ENCODE results near the gene ZSCAN22.
A peak's percentile ranks its signal among the peaks of the same experiment; 100 is the strongest.

ZSCAN22 gene

DNA sequence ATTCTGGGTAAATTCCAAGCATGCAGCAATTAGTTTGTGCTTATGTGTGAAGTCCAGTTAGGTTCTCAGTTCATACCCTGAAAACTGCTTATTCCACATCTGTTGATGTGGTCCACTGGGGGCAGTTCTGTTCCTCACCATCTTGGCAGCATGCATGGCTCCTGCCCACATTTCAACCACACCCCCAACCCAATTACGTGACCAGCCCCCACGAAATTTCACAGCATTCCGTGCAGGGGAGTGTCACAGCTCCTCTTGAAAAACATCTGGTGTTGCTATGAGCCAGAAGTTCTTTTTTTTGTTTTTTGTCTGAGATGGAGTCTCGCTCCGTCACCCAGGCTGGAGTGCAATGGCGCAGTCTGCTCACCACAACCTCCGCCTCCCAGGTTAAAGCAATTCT lies 30.7 kb upstream of the ZSCAN22 start:
- DNase-seq (ENCODE audit: extremely low read depth, insufficient read length): no peak
- Histone ChIP-seq H3K36me3 (ENCODE audit: control insufficient read depth, insufficient read depth, low read length) (peaks cover 27% of the 10 kb centered on the region), H3K4me3 (replicated peaks; ENCODE audit: low read depth, low read length) (no peak overlapping the region), H3K27me3 (replicated peaks; ENCODE audit: control insufficient read depth, insufficient read depth, low read length) (no peaks in the 10 kb centered on the region)
- no peak for TF ChIP-seq CTCF (IDR thresholded peaks at IDR 0.05; ENCODE audit: insufficient read depth, low read length, poor library complexity, severe bottlenecking)

DNA sequence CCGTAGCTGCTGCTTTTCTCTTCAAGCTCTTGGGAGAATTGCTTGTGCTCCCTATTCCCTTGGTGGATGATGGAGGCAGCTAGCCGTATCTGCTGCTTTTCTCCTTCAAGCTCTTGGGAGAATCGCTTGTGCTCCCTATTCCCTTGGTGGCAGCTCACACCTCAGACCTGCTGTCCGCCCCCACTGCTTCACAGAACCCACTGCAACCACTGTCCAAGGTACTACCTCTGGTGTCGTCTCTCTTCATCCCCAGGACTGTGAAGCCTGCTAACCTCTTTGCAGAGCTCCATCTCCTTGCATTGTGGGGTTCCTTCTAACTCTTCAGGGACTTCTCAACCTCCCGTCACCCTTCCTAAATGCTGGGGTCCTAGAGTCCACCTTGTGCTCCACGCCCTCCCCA lies 26.2 kb upstream of the ZSCAN22 start:
- Histone ChIP-seq H3K4me3 (replicated peaks; ENCODE audit: low read depth, low read length) (no peak overlapping the region), H3K36me3 (ENCODE audit: control insufficient read depth, insufficient read depth, low read length) (peaks cover 4% of the 10 kb centered on the region), H3K27me3 (replicated peaks; ENCODE audit: control insufficient read depth, insufficient read depth, low read length) (no peaks in the 10 kb centered on the region)
- no peak for TF ChIP-seq CTCF (IDR thresholded peaks at IDR 0.05; ENCODE audit: insufficient read depth, low read length, poor library complexity, severe bottlenecking)
- DNase-seq (ENCODE audit: extremely low read depth, insufficient read length): no peak

GRCh38 chr19:58304255-58304654 lies 22.5 kb upstream of the ZSCAN22 start:
- Histone ChIP-seq H3K36me3 (ENCODE audit: control insufficient read depth, insufficient read depth, low read length) (peaks cover 14% of the 10 kb centered on the region), H3K27me3 (replicated peaks; ENCODE audit: control insufficient read depth, insufficient read depth, low read length) (no peaks in the 10 kb centered on the region), H3K4me3 (replicated peaks; ENCODE audit: low read depth, low read length) (no peak overlapping the region)
- TF ChIP-seq CTCF (IDR thresholded peaks at IDR 0.05; ENCODE audit: insufficient read depth, low read length, poor library complexity, severe bottlenecking): no peak
- DNase-seq (ENCODE audit: extremely low read depth, insufficient read length): no peak

GRCh38 chr19:58304748-58305064 lies 22.1 kb upstream of the ZSCAN22 start:
- no peaks in the 10 kb centered on the region for H3K27me3 ChIP-seq (replicated peaks; ENCODE audit: control insufficient read depth, insufficient read depth, low read length)
- TF ChIP-seq CTCF (IDR thresholded peaks at IDR 0.05; ENCODE audit: insufficient read depth, low read length, poor library complexity, severe bottlenecking): no peak
- H3K36me3 ChIP-seq (ENCODE audit: control insufficient read depth, insufficient read depth, low read length): peaks cover 14% of the 10 kb centered on the region
- no peak for DNase-seq (ENCODE audit: extremely low read depth, insufficient read length)
- H3K4me3 ChIP-seq (replicated peaks; ENCODE audit: low read depth, low read length): peak overlapping the region; percentile 41

DNA sequence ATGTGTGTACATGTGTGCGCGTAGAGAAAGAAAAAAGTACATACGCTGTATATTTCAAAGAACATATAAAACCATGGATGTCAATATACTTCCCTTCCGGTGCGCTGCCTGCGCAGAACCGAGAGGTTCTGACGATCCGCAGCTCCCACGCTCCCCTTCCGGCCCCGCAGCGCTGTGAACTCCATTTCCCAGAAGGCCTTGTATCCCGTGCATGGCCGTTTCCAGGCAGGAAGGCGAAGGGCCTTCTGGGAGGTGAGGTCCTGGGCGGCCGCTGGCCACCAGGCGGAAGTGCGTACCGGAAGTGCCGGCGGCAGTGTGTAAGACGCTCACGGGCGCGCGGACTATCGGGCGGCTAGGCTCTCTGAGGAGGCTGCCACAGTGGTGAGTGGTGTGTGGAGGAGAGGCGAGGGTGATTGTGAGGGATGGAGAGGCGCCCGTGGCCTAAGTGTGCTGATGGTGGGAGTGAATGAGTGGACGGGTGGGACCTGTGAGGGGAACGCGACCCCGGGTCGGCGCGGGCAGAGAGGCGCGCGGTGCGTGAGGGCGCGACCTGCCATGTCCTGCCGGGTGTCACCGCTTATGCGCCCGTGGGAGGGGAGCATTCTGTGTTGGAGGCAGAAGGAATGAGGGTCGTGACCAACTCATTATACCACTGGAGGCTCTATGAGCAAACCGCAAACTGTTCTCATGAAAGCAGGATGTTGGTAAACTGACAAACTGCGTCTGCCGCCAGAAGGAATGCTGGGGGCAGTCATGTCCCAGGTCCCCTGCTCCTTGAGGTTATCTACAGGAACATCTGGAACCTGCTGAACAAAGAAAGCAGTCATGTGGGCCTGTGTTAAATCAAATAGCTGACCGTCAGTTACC lies 21.5 kb upstream of the ZSCAN22 start, which contains the start of gene ERVK3-1:
Gene ERVK3-1 (plus strand): TSS at position 313 of the 867 bp plus-strand sequence. CDS start 6,792 bp downstream, outside the sequence.
- H3K36me3 ChIP-seq (ENCODE audit: control insufficient read depth, insufficient read depth, low read length): peaks cover 13% of the 10 kb centered on the region
- peak; percentile 97 for DNase-seq (ENCODE audit: extremely low read depth, insufficient read length)
- H3K4me3 ChIP-seq (replicated peaks; ENCODE audit: low read depth, low read length): peak within 1 kb of the TSS; percentile 91
- TF ChIP-seq CTCF (IDR thresholded peaks at IDR 0.05; ENCODE audit: insufficient read depth, low read length, poor library complexity, severe bottlenecking): no peak
- H3K27me3 ChIP-seq (replicated peaks; ENCODE audit: control insufficient read depth, insufficient read depth, low read length): no peaks in the 10 kb centered on the region

All from GM06990 (cell line).